Osteoblast (primary cell): Measurements from ENCODE around the gene SERPINA4. TPM values are rescaled to one million over a fixed set of nuclear protein-coding genes. Genes with fewer than 3 reads are reported as not detected.
"Not testable (repeated sequence)": the region's sequence is repeated elsewhere in the genome, so short reads cannot be mapped to it uniquely, and the experiment has no call there.

Source experiments
- DNase-seq: peaks from one replicate; pipeline ENCODE4 v3.0.0; 2011; ENCODE audit warnings: low spot score, mixed read lengths; ENCODE audit not compliant: insufficient read length; ENCODE audit errors: missing footprints
- H2AFZ ChIP-seq: 2 replicates; pipeline ENCODE4 v1.6.0; 2011; ENCODE audit warnings: mild to moderate bottlenecking, low read length
- H3K27ac ChIP-seq: 2 replicates; pipeline ENCODE4 v1.5.1; 2011; ENCODE audit warnings: mild to moderate bottlenecking, low read depth, low read length, moderate library complexity
- H3K27me3 ChIP-seq: 2 replicates; pipeline ENCODE4 v1.6.0; 2012; ENCODE audit warnings: mild to moderate bottlenecking, control low read depth, inconsistent platforms, low read length, moderate library complexity; ENCODE audit not compliant: insufficient read depth
- H3K36me3 ChIP-seq: 2 replicates; pipeline ENCODE4 v1.5.1; 2011; ENCODE audit warnings: mild to moderate bottlenecking, low read length, control low read depth, moderate library complexity; ENCODE audit not compliant: insufficient read depth
- H3K4me1 ChIP-seq: 2 replicates; pipeline ENCODE4 v1.5.1; 2011; ENCODE audit warnings: mild to moderate bottlenecking, low read length, control low read depth, moderate library complexity; ENCODE audit not compliant: insufficient read depth
- H3K4me2 ChIP-seq: 2 replicates; pipeline ENCODE4 v1.6.0; 2011; ENCODE audit warnings: mild to moderate bottlenecking, low read length; ENCODE audit not compliant: insufficient read depth
- H3K4me3 ChIP-seq: fragments of 200-600 bp; sonication (generic); 3 replicates; pipeline ENCODE4 v1.5.1; 2012; ENCODE audit warnings: mild to moderate bottlenecking, low read length, inconsistent platforms; ENCODE audit not compliant: insufficient read depth
- H3K79me2 ChIP-seq: 2 replicates; pipeline ENCODE4 v1.6.0; 2012; ENCODE audit warnings: mild to moderate bottlenecking, low read length, control low read depth, inconsistent platforms; ENCODE audit not compliant: insufficient read depth
- H3K9me3 ChIP-seq: 2 replicates; pipeline ENCODE4 v1.5.1; 2011; ENCODE audit warnings: low read depth, low read length, control low read depth
- H4K20me1 ChIP-seq: 2 replicates; pipeline ENCODE4 v1.6.0; 2012; ENCODE audit warnings: mild to moderate bottlenecking, low read length, control low read depth; ENCODE audit not compliant: insufficient read depth
- CTCF ChIP-seq: IDR thresholded peaks from 2 replicates; pipeline ENCODE4 v1.5.1; 2011; ENCODE audit warnings: mild to moderate bottlenecking, low read depth, low read length, moderate library complexity; ENCODE audit errors: extremely low read depth
- total RNA-seq: library from RNA; depleted of rRNA; stranded (reverse); fragments of >200 nt; gene quantifications from 2 replicates; pipeline ENCODE4 v1.2.3, GENCODE V29; 2012

Gene SERPINA4
- total RNA-seq, 1 donor: not detected

- DNase-seq: peak; percentile 87
- Histone ChIP-seq H3K4me1 (peaks cover 34% of the 10 kb centered on the region), H3K27me3 (no peaks in the 10 kb centered on the region), H4K20me1 (no peaks in the 10 kb centered on the region), H3K36me3 (no peaks in the 10 kb centered on the region), H3K27ac (peak overlapping the region; percentile 48), H3K79me2 (no peaks in the 10 kb centered on the region), H3K9me3 (no peaks in the 10 kb centered on the region), H2AFZ (no peak overlapping the region), H3K4me2 (peak overlapping the region; percentile 20), H3K4me3 (no peak overlapping the region)
- no peak for TF ChIP-seq CTCF
These were observed 14.7 kb downstream of the SERPINA4 start for GRCh38 chr14:94575730-94576585.

DNA sequence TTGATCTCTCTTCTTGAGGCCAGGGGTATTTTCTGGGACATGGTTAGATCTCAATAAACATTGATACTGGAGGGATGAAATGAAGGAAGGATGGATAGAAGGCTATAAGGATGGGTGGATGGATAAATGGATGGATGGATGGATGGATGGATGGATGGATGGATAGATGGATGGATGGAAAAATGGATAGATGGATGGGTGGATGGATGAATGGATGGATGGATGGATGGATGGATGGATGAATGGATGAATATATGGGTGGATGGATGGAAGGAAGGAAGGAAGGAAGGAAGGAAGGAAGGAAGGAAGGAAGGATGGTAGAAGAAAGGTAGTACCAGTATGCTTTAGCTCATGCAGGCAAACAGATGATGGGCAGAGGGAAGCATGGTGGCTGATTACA is 16.2 kb downstream of the SERPINA4 start:
- H3K9me3 ChIP-seq, H3K27ac ChIP-seq, H3K27me3 ChIP-seq, DNase-seq, H3K79me2 ChIP-seq, H3K36me3 ChIP-seq, H3K4me2 ChIP-seq, H2AFZ ChIP-seq, H4K20me1 ChIP-seq, H3K4me3 ChIP-seq: not testable (repeated sequence)
- H3K4me1 ChIP-seq: peaks cover 23% of the 10 kb centered on the region

- no peak for TF ChIP-seq CTCF
- H3K9me3 ChIP-seq: no peaks in the 10 kb centered on the region
- H4K20me1 ChIP-seq: no peaks in the 10 kb centered on the region
- no peaks in the 10 kb centered on the region for H3K36me3 ChIP-seq
- H3K27me3 ChIP-seq: no peaks in the 10 kb centered on the region
- no peak overlapping the region for H3K27ac ChIP-seq
- DNase-seq: no peak
- no peaks in the 10 kb centered on the region for H3K79me2 ChIP-seq
- H3K4me2 ChIP-seq: no peak overlapping the region
- no peak overlapping the region for H2AFZ ChIP-seq
- no peak overlapping the region for H3K4me3 ChIP-seq
- H3K4me1 ChIP-seq: peaks cover 23% of the 10 kb centered on the region
These were observed 17.5 kb downstream of the SERPINA4 start for GRCh38 chr14:94578712-94579111.

DNA sequence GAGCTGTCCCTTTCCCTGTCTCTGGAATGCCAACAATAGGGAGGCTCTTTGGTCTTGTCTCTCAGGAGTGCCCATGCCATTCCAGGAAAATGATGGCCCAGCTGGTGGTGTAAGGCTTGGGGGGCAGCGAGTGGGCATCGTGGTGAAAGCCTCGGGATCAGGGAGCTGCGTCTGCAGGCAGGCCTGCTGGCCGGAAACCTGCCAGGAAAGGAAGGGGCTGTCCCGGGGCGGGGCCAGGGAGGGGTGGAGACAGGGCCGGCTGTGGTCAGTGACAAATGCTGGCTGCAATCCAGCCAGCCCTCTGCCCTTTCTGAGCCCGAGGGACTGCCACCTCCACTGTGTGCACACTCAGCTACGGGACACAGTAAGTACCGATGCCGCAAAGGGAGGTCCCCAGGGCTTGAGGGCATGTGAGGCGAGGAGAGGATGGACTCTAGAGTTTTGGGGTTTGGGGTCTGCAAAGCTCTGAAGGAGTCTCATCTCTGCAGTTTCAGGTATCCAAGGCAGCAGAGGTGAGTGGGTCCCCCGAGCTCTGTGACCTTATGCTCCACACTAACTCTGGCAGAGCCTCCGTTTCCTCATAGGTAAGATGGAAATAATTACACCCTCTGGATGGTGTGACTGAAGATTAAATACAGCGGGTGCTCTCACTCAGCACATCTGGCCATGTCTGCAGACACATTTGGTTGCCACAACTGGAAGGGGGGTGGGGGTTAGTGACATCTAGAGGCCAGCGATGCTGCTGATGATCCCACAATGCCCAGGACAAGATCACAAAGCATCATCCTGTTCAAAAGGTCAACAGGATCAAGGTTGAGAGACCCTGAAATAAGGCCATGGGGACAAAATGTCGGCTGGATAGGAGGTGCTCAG is 20.1 kb downstream of the SERPINA4 start, which contains the start of gene SERPINA5:
Gene SERPINA5, plus strand, starts transcription at position 300 of the 873 bp plus-strand sequence. CDS start 5,937 bp downstream, outside the sequence.
- Histone ChIP-seq H3K79me2 (no peaks in the 10 kb centered on the region), H3K27me3 (no peaks in the 10 kb centered on the region), H3K4me3 (no peak within 1 kb of the TSS), H3K4me2 (peak within 1 kb of the TSS; percentile 35), H4K20me1 (no peaks in the 10 kb centered on the region), H3K27ac (no peak within 1 kb of the TSS), H3K4me1 (peaks cover 13% of the 10 kb centered on the region), H3K9me3 (no peaks in the 10 kb centered on the region), H3K36me3 (no peaks in the 10 kb centered on the region), H2AFZ (peak within 1 kb of the TSS; percentile 54)
- TF ChIP-seq CTCF: no peak
- peak; percentile 78 for DNase-seq
